H1 (cell line): Measurements from ENCODE around the gene RNF31.

Experiments used
- CTCF ChIP-seq, 3 experiments: IDR thresholded peaks; 1 replicate in 2 of 3; 2 replicates in 1 of 3; pipeline versions ENCODE4 v1.5.1 to v1.6.1; 2011; ENCODE audit warnings: low read length in 3 of 3, mild to moderate bottlenecking in 3 of 3, inconsistent platforms in 2 of 3, low read depth in 1 of 3, moderate library complexity in 1 of 3; ENCODE audit not compliant: insufficient read depth in 1 of 3; ENCODE audit errors: control extremely low read depth in 1 of 3
- POLR2A ChIP-seq, 2 experiments: IDR thresholded peaks; 1 replicate in 1 of 2; 2 replicates in 1 of 2; pipeline ENCODE4 v1.6.1; 2011; ENCODE audit warnings: low read depth in 2 of 2, low read length in 2 of 2, mild to moderate bottlenecking in 2 of 2; ENCODE audit errors: control extremely low read depth in 1 of 2
- SP4 ChIP-seq: IDR thresholded peaks from 2 replicates; pipeline ENCODE4 v1.6.1; 2012; ENCODE audit warnings: low read length, inconsistent platforms

GRCh38 chr14:24196071-24197055 lies 49.1 kb downstream of the RNF31 start:
- TF ChIP-seq POLR2A (IDR thresholded peaks at IDR 0.05; ENCODE audit: control extremely low read depth in 1 of 2, low read depth in 2 of 2, low read length in 2 of 2) (peak in 1 of 2 experiments; percentile 53; a peak in 1 of 3 replicates), CTCF (IDR thresholded peaks at IDR 0.05; ENCODE audit: control extremely low read depth in 1 of 3, insufficient read depth in 1 of 3, low read depth in 1 of 3, low read length in 3 of 3) (no peak), SP4 (no peak)
